NCI-H1417 (cell line): Measurements from ENCODE around the gene STYXL2.
A peak's percentile ranks its signal among the peaks of the same experiment; 100 is the strongest.

Source experiments
- DNase-seq, 3 experiments: peaks; one replicate each; lab custom pipeline; 2025; lab: John Stamatoyannopoulos, UW

STYXL2 gene

GRCh38 chr1:167135281-167135840 is 41.5 kb downstream of the STYXL2 start:
- no peak for DNase-seq

DNA sequence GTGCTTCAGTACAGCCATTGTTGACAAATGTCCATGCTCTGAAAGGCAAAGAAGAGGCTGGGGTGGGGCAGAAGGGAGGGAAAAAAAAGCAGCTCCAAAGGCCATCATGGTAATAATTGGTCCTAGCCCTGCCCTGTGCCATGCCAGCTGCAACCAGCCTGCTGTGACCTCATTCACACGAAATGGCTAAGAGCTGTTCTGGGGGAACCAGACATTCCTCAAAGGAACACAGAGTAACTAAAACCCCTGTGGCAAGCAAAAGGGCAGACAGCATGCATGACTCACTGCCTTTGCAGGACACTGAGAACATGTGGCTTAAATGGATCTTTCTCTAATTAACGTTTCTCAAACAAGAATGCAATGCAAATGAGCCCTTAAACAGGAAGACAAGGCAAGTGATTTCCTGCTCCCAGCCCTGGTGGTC is 42.3 kb downstream of the STYXL2 start:
- DNase-seq: peak in 2 of 3 experiments; percentile 32 to 71

GRCh38 chr1:167136806-167137205 is 42.9 kb downstream of the STYXL2 start:
- DNase-seq: no peak

DNA sequence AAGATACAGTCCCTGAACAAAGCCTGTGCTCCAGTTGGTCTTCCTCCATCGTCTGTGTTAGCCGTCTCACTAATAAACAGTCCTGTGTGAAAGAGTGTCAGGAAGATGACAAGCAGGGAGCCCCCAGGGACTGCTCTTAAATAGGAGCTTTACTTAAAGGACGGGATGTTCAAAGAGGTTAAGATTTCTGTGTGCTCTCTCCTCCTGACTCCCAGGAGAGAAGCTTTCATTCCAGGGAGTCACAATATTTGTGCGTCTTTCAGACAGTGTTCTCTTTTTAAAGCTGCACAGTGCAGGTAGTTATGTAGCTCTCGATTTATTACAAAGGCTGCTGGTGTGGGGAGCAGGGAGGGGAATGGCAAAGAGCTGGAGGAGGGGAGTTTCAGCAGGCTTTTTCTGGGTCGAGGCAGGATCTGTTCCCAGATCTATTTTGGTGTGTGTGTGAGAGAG is 43.5 kb downstream of the STYXL2 start:
- peak in 2 of 3 experiments; percentile 12 to 86 for DNase-seq

DNA sequence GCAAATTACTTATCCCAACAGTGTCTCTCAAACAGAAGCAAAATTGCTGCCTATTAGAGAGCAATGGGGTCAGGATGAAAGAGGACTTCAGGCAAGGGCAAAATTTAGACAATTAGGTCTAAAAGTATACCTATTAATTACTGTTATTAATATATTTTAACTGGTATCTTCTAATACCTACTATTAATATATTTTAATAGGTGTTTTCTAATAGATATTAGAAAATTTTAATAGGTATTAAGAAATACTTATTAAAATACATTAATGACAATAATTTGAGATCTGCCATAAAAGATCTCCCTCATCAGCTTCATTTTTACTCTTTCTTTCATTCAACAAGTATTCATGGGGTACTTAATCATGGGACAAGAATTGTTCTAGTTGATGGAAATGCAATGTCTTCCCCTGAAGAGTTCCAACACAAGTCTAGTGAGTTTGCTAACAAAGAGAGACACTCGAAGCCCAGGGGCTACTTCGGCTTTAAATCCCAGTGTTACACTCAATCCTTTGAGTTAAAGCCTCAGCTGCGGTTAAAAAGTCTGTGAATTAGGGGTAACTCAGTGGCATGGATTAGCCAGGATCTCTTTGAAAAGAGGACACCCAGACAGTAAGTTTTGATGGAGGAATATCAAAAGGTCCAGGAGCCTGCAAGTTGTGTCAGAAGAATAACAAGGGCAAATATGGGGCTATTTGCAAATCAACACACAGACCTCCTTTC is 44.1 kb downstream of the STYXL2 start:
- no peak for DNase-seq

GRCh38 chr1:167138703-167139102 is 44.8 kb downstream of the STYXL2 start:
- no peak for DNase-seq

- DNase-seq: no peak
Observed at GRCh38 chr1:167141963-167142362, 48.1 kb downstream of the STYXL2 start.
